MCF 10A (cell line): ENCODE results near the gene CCDC106. TPM values are rescaled to one million over a fixed set of nuclear protein-coding genes. Genes with fewer than 3 reads are reported as not detected.

Experiments
- BruUV-seq: library from RNA; stranded (reverse); fragments of 400-500 nt; replicated peaks from 2 replicates; lab custom pipeline; 2021; lab: Mats Ljungman, UMichigan
- CTCF ChIA-PET: fragments of 300-600 bp; sonication (Branson Sonifier 250); formaldehyde crosslinking; extraction: SDS; loops from one replicate; lab custom pipeline; 2021; ENCODE audit warnings: antibody characterized with exemption, inconsistent platforms; lab: Yijun Ruan, JAX
- POLR2A ChIA-PET: fragments of 300-600, 350-650 bp; sonication (Branson Sonifier 250); formaldehyde crosslinking; extraction: SDS; loops from one replicate; lab custom pipeline; 2020; ENCODE audit warnings: antibody characterized with exemption, inconsistent platforms; lab: Yijun Ruan, JAX
- DNase-seq: peaks from one replicate; pipeline ENCODE4 v3.0.0-alpha.2; 2018; ENCODE audit not compliant: unreplicated experiment
- H3K27ac Mint-ChIP-seq: one replicate; pipeline ENCODE4 v1.8.0; 2022; ENCODE audit warnings: mild to moderate bottlenecking, low read depth, mixed read lengths; ENCODE audit not compliant: unreplicated experiment
- H3K27me3 Mint-ChIP-seq: one replicate; pipeline ENCODE4 v1.8.0; 2022; ENCODE audit warnings: mixed read lengths; ENCODE audit not compliant: insufficient read depth, unreplicated experiment
- H3K36me3 Mint-ChIP-seq: one replicate; pipeline ENCODE4 v1.8.0; 2022; ENCODE audit warnings: mild to moderate bottlenecking, moderate library complexity, mixed read lengths; ENCODE audit not compliant: insufficient read depth, unreplicated experiment
- H3K4me1 Mint-ChIP-seq: one replicate; pipeline ENCODE4 v1.8.0; 2022; ENCODE audit warnings: mixed read lengths; ENCODE audit not compliant: insufficient read depth, unreplicated experiment
- H3K4me3 Mint-ChIP-seq: one replicate; pipeline ENCODE4 v1.8.0; 2022; ENCODE audit warnings: mild to moderate bottlenecking, moderate library complexity, mixed read lengths; ENCODE audit not compliant: unreplicated experiment
- H3K9me3 Mint-ChIP-seq: one replicate; pipeline ENCODE4 v1.8.0; 2022; ENCODE audit warnings: mixed read lengths; ENCODE audit not compliant: unreplicated experiment
- CTCF ChIP-seq: fragments of 200-600 bp; IDR thresholded peaks from one replicate; pipeline ENCODE4 v1.8.0; 2022; ENCODE audit warnings: antibody characterized with exemption, mild to moderate bottlenecking; ENCODE audit not compliant: unreplicated experiment
- intact Hi-C: fragments of 100-400 bp; cut with micrococcal nuclease; formaldehyde crosslinking; loops from 2 replicates; pipeline ENCODE4 v1.14.1; 2022
- total RNA-seq: library from RNA; stranded (reverse); gene quantifications from 2 replicates; pipeline ENCODE4 v1.2.3, GENCODE V29; 2022

Gene CCDC106
- total RNA-seq, 1 experiment from 2014 or later, result 2.5 TPM

GRCh38 chr19:55685776-55686175 is 37.8 kb downstream of the CCDC106 start:
- Mint-ChIP-seq H3K36me3 (peaks cover 44% of the 10 kb centered on the region), H3K9me3 (no peaks in the 10 kb centered on the region), H3K4me3 (no peak overlapping the region), H3K27me3 (no peaks in the 10 kb centered on the region), H3K4me1 (no peaks in the 10 kb centered on the region), H3K27ac (no peak overlapping the region)
- CTCF ChIA-PET, result no interaction called here
- intact Hi-C loops, result no loop called here
- no peak for DNase-seq
- no peak for TF ChIP-seq CTCF
- POLR2A ChIA-PET, result no interaction called here
- no TSS peak for BruUV-seq

- no peak overlapping the region for H3K4me3 Mint-ChIP-seq
- POLR2A ChIA-PET, result no interaction called here
- no peaks in the 10 kb centered on the region for H3K27me3 Mint-ChIP-seq
- no peak for TF ChIP-seq CTCF
- intact Hi-C loops, result no loop called here
- CTCF ChIA-PET, result interaction anchor here (0.8 kb wide), 1 partner anchor 18 kb away, joined by 3 read pairs; no protein-coding TSS in a partner anchor
- no peak for DNase-seq
- no peaks in the 10 kb centered on the region for H3K4me1 Mint-ChIP-seq
- BruUV-seq, result no TSS peak
- no peaks in the 10 kb centered on the region for H3K9me3 Mint-ChIP-seq
- H3K27ac Mint-ChIP-seq, result no peak overlapping the region
- H3K36me3 Mint-ChIP-seq, result peaks cover 50% of the 10 kb centered on the region
These were observed 38.5 kb downstream of the CCDC106 start for GRCh38 chr19:55686311-55687050.

GRCh38 chr19:55687281-55688201 is 39.5 kb downstream of the CCDC106 start:
- H3K27ac Mint-ChIP-seq, result no peak overlapping the region
- H3K4me1 Mint-ChIP-seq, result no peaks in the 10 kb centered on the region
- CTCF ChIA-PET, result no interaction called here
- no peak for TF ChIP-seq CTCF
- H3K36me3 Mint-ChIP-seq, result peaks cover 50% of the 10 kb centered on the region
- H3K27me3 Mint-ChIP-seq, result no peaks in the 10 kb centered on the region
- DNase-seq, result no peak
- H3K4me3 Mint-ChIP-seq, result no peak overlapping the region
- POLR2A ChIA-PET, result interaction anchor here (1.4 kb wide), 1 partner anchor 11 kb away, joined by 4 read pairs; no protein-coding TSS in a partner anchor
- intact Hi-C loops, result no loop called here
- BruUV-seq, result no TSS peak
- no peaks in the 10 kb centered on the region for H3K9me3 Mint-ChIP-seq
